OCI-LY7 (cell line): ENCODE data around the gene SLAMF1. TPM values are rescaled to one million over a fixed set of nuclear protein-coding genes. Genes with fewer than 3 reads are reported as not detected.

ENCODE experiments used
- BruUV-seq: library from RNA; stranded (reverse); fragments of 400-500 nt; replicated peaks from 2 replicates; lab custom pipeline; 2021; lab: Mats Ljungman, UMichigan
- CTCF ChIA-PET: fragments of 300-600 bp; sonication (Branson Sonifier 250); formaldehyde crosslinking; loops from one replicate; lab custom pipeline; 2022; ENCODE audit warnings: antibody characterized with exemption; ENCODE audit not compliant: unreplicated experiment; lab: Charles Lee
- POLR2A ChIA-PET: fragments of 300-600 bp; sonication (Branson Sonifier 250); formaldehyde crosslinking; loops from one replicate; lab custom pipeline; 2022; ENCODE audit warnings: antibody characterized with exemption; lab: Charles Lee
- DNase-seq: peaks from one replicate; pipeline ENCODE4 v3.0.0-alpha.2; 2015; ENCODE audit warnings: low spot score
- H2AFZ ChIP-seq: fragments of 200-600 bp; sonication (generic), shearing (Covaris generic); 2 replicates; pipeline ENCODE4 v1.6.1; 2014; ENCODE audit warnings: mild to moderate bottlenecking, antibody characterized with exemption, low read length, moderate library complexity
- H3K27ac ChIP-seq: fragments of 200-600 bp; sonication (generic); 2 replicates; pipeline ENCODE4 v1.5.1; 2014; ENCODE audit warnings: mixed run types, low read depth, mild to moderate bottlenecking, moderate library complexity, low read length, inconsistent platforms; ENCODE audit not compliant: poor library complexity, severe bottlenecking
- H3K36me3 ChIP-seq: fragments of 200-600 bp; sonication (generic); 2 replicates; pipeline ENCODE4 v1.6.1; 2014; ENCODE audit warnings: mild to moderate bottlenecking, antibody characterized with exemption, low read length, moderate library complexity, mixed read lengths; ENCODE audit not compliant: insufficient read depth
- H3K4me1 ChIP-seq: fragments of 200-600 bp; sonication (generic); 2 replicates; pipeline ENCODE4 v1.5.1; 2014; ENCODE audit warnings: mild to moderate bottlenecking, low read length; ENCODE audit not compliant: insufficient read depth, poor library complexity, severe bottlenecking
- H3K4me2 ChIP-seq: fragments of 200-600 bp; sonication (generic); 2 replicates; pipeline ENCODE4 v1.6.1; 2014; ENCODE audit warnings: mild to moderate bottlenecking, low read length
- H3K4me3 ChIP-seq: fragments of 200-600 bp; sonication (generic); 2 replicates; pipeline ENCODE4 v1.5.1; 2014; ENCODE audit warnings: mild to moderate bottlenecking, low read depth, low read length; ENCODE audit not compliant: poor library complexity, severe bottlenecking
- H3K79me2 ChIP-seq: fragments of 200-600 bp; sonication (generic); 2 replicates; pipeline ENCODE4 v1.6.1; 2016; ENCODE audit warnings: low read depth, mild to moderate bottlenecking, low read length, moderate library complexity, mixed read lengths; ENCODE audit not compliant: insufficient read depth
- H3K9me2 ChIP-seq: fragments of 200-600 bp; sonication (generic); 2 replicates; pipeline ENCODE4 v1.6.1; 2016; ENCODE audit warnings: mild to moderate bottlenecking, low read length, mixed read lengths; ENCODE audit not compliant: insufficient read depth
- H3K9me3 ChIP-seq: fragments of 200-600 bp; sonication (generic); 2 replicates; pipeline ENCODE4 v1.6.1; 2014; ENCODE audit warnings: mild to moderate bottlenecking, mixed run types, low read length, mixed read lengths
- H4K20me1 ChIP-seq: fragments of 200-600 bp; sonication (generic); 2 replicates; pipeline ENCODE4 v1.6.1; 2014; ENCODE audit warnings: mild to moderate bottlenecking, antibody characterized with exemption, low read length, moderate library complexity, mixed read lengths; ENCODE audit not compliant: insufficient read depth
- CTCF ChIP-seq: fragments of 200-600 bp; sonication (generic); conservative IDR thresholded peaks from 2 replicates; pipeline ENCODE4 v1.5.1; 2014; ENCODE audit warnings: mild to moderate bottlenecking, antibody characterized with exemption, low read length, moderate library complexity, mixed read lengths
- EZH2phosphoT487 ChIP-seq: fragments of 200-600 bp; sonication (generic); IDR thresholded peaks from 2 replicates; pipeline ENCODE4 v1.6.1; 2018; ENCODE audit warnings: low read depth, borderline replicate concordance, mild to moderate bottlenecking, mixed run types, antibody characterized with exemption, low read length, moderate library complexity, mixed read lengths
- intact Hi-C: fragments of 100-400 bp; cut with micrococcal nuclease; formaldehyde crosslinking; loops from one replicate; pipeline ENCODE4 v1.10.0; 2022; ENCODE audit not compliant: unreplicated experiment
- total RNA-seq, 2 experiments: library from RNA; depleted of rRNA in 1 of 2; stranded (reverse); fragments of >200 nt in 1 of 2; shearing (Covaris generic) in 1 of 2; gene quantifications; 2 replicates each; pipeline ENCODE4 v1.2.3, GENCODE V29; 2014 to 2022

SLAMF1 gene
- total RNA-seq, 2 experiments from 2014 or later = 0.32 to 0.72 TPM

DNA sequence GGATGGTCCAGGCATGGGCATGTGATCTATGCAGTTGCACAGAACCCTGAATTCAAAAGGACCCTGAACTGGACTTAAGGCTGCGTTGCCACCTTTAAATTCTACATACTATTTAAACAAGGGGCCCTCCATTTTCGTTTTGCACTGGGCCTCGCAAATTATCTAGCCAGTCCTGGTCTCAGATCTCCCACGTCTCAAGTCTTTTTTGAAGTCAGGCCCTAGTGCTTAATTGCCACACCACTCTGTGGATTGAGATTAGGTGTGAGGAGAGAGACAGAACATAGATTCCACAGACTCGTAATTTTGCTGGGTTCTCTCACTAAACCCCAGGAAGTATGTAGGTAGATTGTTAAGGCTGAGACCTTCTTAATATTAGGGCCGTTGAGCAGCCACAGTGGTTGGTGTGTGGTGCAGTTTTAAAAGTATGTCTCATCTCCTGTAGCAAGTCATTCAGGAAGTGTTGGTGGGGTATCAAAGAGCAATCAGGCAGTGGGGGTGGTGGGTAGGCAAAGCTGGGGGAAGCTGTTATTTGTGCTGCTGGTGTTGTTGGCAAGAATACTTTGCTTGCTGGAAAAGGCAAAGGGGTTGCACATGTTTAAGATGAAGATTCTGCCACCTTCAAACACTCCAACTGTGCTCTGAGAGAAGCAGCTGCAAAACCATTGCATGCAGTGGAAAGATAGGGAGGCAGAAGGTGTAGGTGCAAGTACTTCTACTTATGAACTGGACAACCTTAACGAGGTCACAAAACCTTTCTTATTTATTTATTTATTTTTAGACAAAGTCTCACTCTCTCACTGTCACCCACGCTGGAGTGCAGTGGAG lies 78.8 kb downstream of the SLAMF1 start:
- Histone ChIP-seq H3K4me2 (peak overlapping the region; percentile 47), H3K36me3 (peaks cover 61% of the 10 kb centered on the region), H3K27ac (peak overlapping the region; percentile 55), H3K9me3 (peaks cover 14% of the 10 kb centered on the region; the same call in 1 of the 2 replicates), H3K4me3 (peak overlapping the region; percentile 24), H3K9me2 (no peaks in the 10 kb centered on the region), H4K20me1 (no peaks in the 10 kb centered on the region), H3K4me1 (peaks cover 60% of the 10 kb centered on the region), H3K79me2 (peaks cover 16% of the 10 kb centered on the region; the same call in 1 of the 2 replicates), H2AFZ (peak overlapping the region; percentile 34)
- peak; percentile 58 for DNase-seq
- POLR2A ChIA-PET = interaction anchor here (0.6 to 1.0 kb wide), 4 partner anchors 10 to 30 kb away, joined by 3 to 5 read pairs (median 4); no protein-coding TSS in a partner anchor
- intact Hi-C loops = no loop called here
- BruUV-seq = no TSS peak
- no peak for TF ChIP-seq EZH2phosphoT487
- TF ChIP-seq CTCF = no peak
- CTCF ChIA-PET = no interaction called here

GRCh38 chr1:160567341-160567740 lies 79.5 kb downstream of the SLAMF1 start:
- peaks cover 16% of the 10 kb centered on the region; the same call in 1 of the 2 replicates for H3K79me2 ChIP-seq
- H4K20me1 ChIP-seq = no peaks in the 10 kb centered on the region
- 0 out of 2 replicates have a peak overlapping the region, but pooled peaks have one; percentile 47 for H3K4me2 ChIP-seq
- CTCF ChIA-PET = no interaction called here
- peaks cover 60% of the 10 kb centered on the region for H3K4me1 ChIP-seq
- no peak overlapping the region for H3K27ac ChIP-seq
- H3K4me3 ChIP-seq = no peak overlapping the region
- H3K9me3 ChIP-seq = peaks cover 21% of the 10 kb centered on the region; the same call in 1 of the 2 replicates
- no peaks in the 10 kb centered on the region for H3K9me2 ChIP-seq
- DNase-seq = no peak
- TF ChIP-seq CTCF = no peak
- TF ChIP-seq EZH2phosphoT487 = no peak
- POLR2A ChIA-PET = interaction anchor here (0.6 to 1.5 kb wide), 4 partner anchors 8 to 116 kb away, joined by 3 to 6 read pairs (median 4); partner anchors contain the start of gene SLAMF6
- peaks cover 61% of the 10 kb centered on the region for H3K36me3 ChIP-seq
- no peak overlapping the region for H2AFZ ChIP-seq
- no TSS peak for BruUV-seq
- intact Hi-C loops = no loop called here
